Liver (tissue), 9 donors: ENCODE measurements around the gene HIP1. TPM values are rescaled to one million over a fixed set of nuclear protein-coding genes. Genes with fewer than 3 reads are reported as not detected.

Experiments used
- DNase-seq: peaks from one replicate; pipeline ENCODE4 v3.0.0-alpha.2; 2017; ENCODE audit warnings: low spot score
- H3K27ac ChIP-seq, 2 donors: one replicate each; pipeline ENCODE4 v1.7.0; 2013; ENCODE audit warnings: inconsistent platforms in 2 of 2, low read length in 2 of 2, control low read depth in 1 of 2, low read depth in 1 of 2, mild to moderate bottlenecking in 1 of 2
- H3K27me3 ChIP-seq, 4 donors: one replicate each; pipeline versions ENCODE4 v1.6.1 to v1.7.0; 2013; ENCODE audit warnings: low read length in 3 of 4, inconsistent platforms in 1 of 4, mild to moderate bottlenecking in 1 of 4, moderate library complexity in 1 of 4; ENCODE audit not compliant: control insufficient read depth in 4 of 4, insufficient read depth in 4 of 4
- H3K36me3 ChIP-seq, 4 donors: one replicate each; pipeline versions ENCODE4 v1.6.1 to v1.7.0; 2013; ENCODE audit warnings: low read length in 3 of 4, mild to moderate bottlenecking in 3 of 4, low read depth in 1 of 4, moderate library complexity in 1 of 4; ENCODE audit not compliant: control insufficient read depth in 4 of 4, insufficient read depth in 3 of 4
- H3K4me1 ChIP-seq, 4 donors: one replicate each; pipeline versions ENCODE4 v1.6.1 to v1.7.0; 2013; ENCODE audit warnings: low read length in 3 of 4, mild to moderate bottlenecking in 3 of 4, moderate library complexity in 1 of 4; ENCODE audit not compliant: control insufficient read depth in 4 of 4, insufficient read depth in 4 of 4
- H3K4me3 ChIP-seq, 3 donors: one replicate each; pipeline versions ENCODE4 v1.6.1 to v1.7.0; 2013; ENCODE audit warnings: low read length in 3 of 3, control low read depth in 1 of 3, low read depth in 1 of 3, mild to moderate bottlenecking in 1 of 3
- H3K9ac ChIP-seq, 2 donors: one replicate each; pipeline ENCODE4 v1.7.0; 2013; ENCODE audit warnings: low read length in 2 of 2, mild to moderate bottlenecking in 2 of 2, moderate library complexity in 2 of 2, control low read depth in 1 of 2, low read depth in 1 of 2
- H3K9me3 ChIP-seq, 4 donors: one replicate each; pipeline versions ENCODE4 v1.6.1 to v1.7.0; 2013; ENCODE audit warnings: low read length in 3 of 4; ENCODE audit not compliant: control insufficient read depth in 4 of 4
- EGR1 ChIP-seq, 2 donors: IDR thresholded peaks; 2 replicates each; pipeline ENCODE4 v1.6.1; 2016 to 2018; ENCODE audit warnings: antibody characterized with exemption in 2 of 2, low read depth in 2 of 2
- FOXA1 ChIP-seq: IDR thresholded peaks from 2 replicates; pipeline ENCODE4 v1.6.1; 2016; ENCODE audit warnings: antibody characterized with exemption
- FOXA2 ChIP-seq: IDR thresholded peaks from 2 replicates; pipeline ENCODE4 v1.6.1; 2016; ENCODE audit warnings: antibody characterized with exemption
- GABPA ChIP-seq, 2 donors: IDR thresholded peaks in 1 of 2; conservative IDR thresholded peaks in 1 of 2; 2 replicates each; pipeline ENCODE4 v1.6.1; 2016; ENCODE audit warnings: antibody characterized with exemption in 2 of 2, mild to moderate bottlenecking in 1 of 2, moderate library complexity in 1 of 2
- HNF4A ChIP-seq, 2 donors: conservative IDR thresholded peaks; 2 replicates each; pipeline ENCODE4 v1.6.1; 2016; ENCODE audit warnings: antibody characterized with exemption in 2 of 2, mild to moderate bottlenecking in 2 of 2
- HNF4G ChIP-seq: IDR thresholded peaks from 2 replicates; pipeline ENCODE4 v1.6.1; 2016; ENCODE audit warnings: antibody characterized with exemption
- JUND ChIP-seq, 2 donors: IDR thresholded peaks; 2 replicates each; pipeline ENCODE4 v1.6.1; 2016; ENCODE audit warnings: antibody characterized with exemption in 2 of 2
- NR2F2 ChIP-seq: IDR thresholded peaks from 2 replicates; pipeline ENCODE4 v1.6.1; 2016; ENCODE audit warnings: antibody characterized with exemption
- RAD21 ChIP-seq, 2 donors: IDR thresholded peaks; 2 replicates each; pipeline ENCODE4 v1.6.1; 2016; ENCODE audit warnings: antibody characterized with exemption in 2 of 2, mild to moderate bottlenecking in 2 of 2
- RXRA ChIP-seq, 2 donors: IDR thresholded peaks; 2 replicates each; pipeline ENCODE4 v1.6.1; 2017 to 2018; ENCODE audit warnings: antibody characterized with exemption in 2 of 2, mild to moderate bottlenecking in 1 of 2
- SP1 ChIP-seq: IDR thresholded peaks from 2 replicates; pipeline ENCODE4 v1.6.1; 2018; ENCODE audit warnings: antibody characterized with exemption, mild to moderate bottlenecking
- TAF1 ChIP-seq: conservative IDR thresholded peaks from 2 replicates; pipeline ENCODE4 v1.6.1; 2016; ENCODE audit warnings: antibody characterized with exemption, mild to moderate bottlenecking
- YY1 ChIP-seq: IDR thresholded peaks from 2 replicates; pipeline ENCODE4 v1.6.1; 2016; ENCODE audit warnings: antibody characterized with exemption, mild to moderate bottlenecking
- whole genome bisulfite sequencing: extraction: QIAGEN DNeasy Blood & Tissue Kit; methylation state at CpG from one replicate; pipeline ENCODE4 v1.1.7; 2013; 5-methylcytosine and 5-hydroxymethylcytosine counted together
- polyA plus RNA-seq, 2 donors: library from polyadenylated mRNA; stranded (reverse) in 1 of 2; unstranded in 1 of 2; fragments of 200-250 nt in 1 of 2; fragments of >200 nt in 1 of 2; fragmentation: Nextera tagmentation in 1 of 2; extraction: Ambion mirVana in 1 of 2; gene quantifications; one replicate each; pipeline versions ENCODE4 v1.2.1 to v1.2.3, GENCODE V29; 2013 to 2015
- total RNA-seq, 2 donors: library from RNA; depleted of rRNA; stranded (reverse); fragments of >200 nt; gene quantifications; one replicate each; pipeline ENCODE4 v1.2.3, GENCODE V29; 2014
- TF ChIP-seq, protein P1 (sequence below): IDR thresholded peaks from 2 replicates; pipeline ENCODE4 v1.6.1; 2016; ENCODE audit warnings: antibody characterized with exemption, mild to moderate bottlenecking
- TF ChIP-seq, protein P2 (sequence below): IDR thresholded peaks from 2 replicates; pipeline ENCODE4 v1.6.1; 2016; ENCODE audit warnings: antibody characterized with exemption
- TF ChIP-seq, protein P3 (sequence below): IDR thresholded peaks from 2 replicates; pipeline ENCODE4 v1.6.1; 2016; ENCODE audit warnings: antibody characterized with exemption
- TF ChIP-seq, protein P4 (sequence below): fragments of 150-350 bp; IDR thresholded peaks from 2 replicates; pipeline ENCODE4 v1.5.1; 2017; ENCODE audit warnings: improper control_type of control experiment, low read depth, low read length; ENCODE audit not compliant: missing input control
- TF ChIP-seq, protein P5 (sequence below): IDR thresholded peaks from 2 replicates; pipeline ENCODE4 v1.6.1; 2016; ENCODE audit warnings: antibody characterized with exemption
- donor health status: healthy.
- donor health status: healthy.
- donor health status: healthy.
- donor health status: healthy.
- donor health status: healthy.

Gene HIP1
- total and polyA plus RNA-seq, 4 donors: 3.8 to 13.6 (median 7.8) TPM

DNA sequence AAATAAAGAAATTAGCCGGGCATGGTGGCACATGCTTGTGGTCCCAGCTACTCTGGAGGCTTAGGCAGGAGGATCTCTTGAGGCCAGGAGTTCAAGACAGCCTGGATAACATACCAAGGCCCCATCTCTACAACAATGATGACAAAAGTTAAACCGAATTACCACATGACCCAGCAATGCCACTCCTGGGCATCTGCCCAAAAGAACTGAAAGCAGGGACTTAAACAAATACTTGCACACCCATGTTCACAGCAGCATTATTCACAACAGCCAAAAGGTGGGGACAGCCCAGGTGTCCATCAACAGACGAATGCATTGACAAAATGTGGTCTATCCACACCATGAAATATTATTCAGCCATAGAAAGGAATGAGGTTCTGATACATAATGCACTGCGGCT lies 83.9 kb downstream of the HIP1 start:
- H3K27ac ChIP-seq: no peak overlapping the region
- WGBS: 71% methylated on average over 4 of the region's 4 CpGs
- no peaks in the 10 kb centered on the region for H3K36me3 ChIP-seq
- H3K27me3 ChIP-seq: no peaks in the 10 kb centered on the region
- no peak overlapping the region for H3K4me3 ChIP-seq
- no peaks in the 10 kb centered on the region for H3K9me3 ChIP-seq
- no peak overlapping the region for H3K9ac ChIP-seq
- TF ChIP-seq, protein P1, sequence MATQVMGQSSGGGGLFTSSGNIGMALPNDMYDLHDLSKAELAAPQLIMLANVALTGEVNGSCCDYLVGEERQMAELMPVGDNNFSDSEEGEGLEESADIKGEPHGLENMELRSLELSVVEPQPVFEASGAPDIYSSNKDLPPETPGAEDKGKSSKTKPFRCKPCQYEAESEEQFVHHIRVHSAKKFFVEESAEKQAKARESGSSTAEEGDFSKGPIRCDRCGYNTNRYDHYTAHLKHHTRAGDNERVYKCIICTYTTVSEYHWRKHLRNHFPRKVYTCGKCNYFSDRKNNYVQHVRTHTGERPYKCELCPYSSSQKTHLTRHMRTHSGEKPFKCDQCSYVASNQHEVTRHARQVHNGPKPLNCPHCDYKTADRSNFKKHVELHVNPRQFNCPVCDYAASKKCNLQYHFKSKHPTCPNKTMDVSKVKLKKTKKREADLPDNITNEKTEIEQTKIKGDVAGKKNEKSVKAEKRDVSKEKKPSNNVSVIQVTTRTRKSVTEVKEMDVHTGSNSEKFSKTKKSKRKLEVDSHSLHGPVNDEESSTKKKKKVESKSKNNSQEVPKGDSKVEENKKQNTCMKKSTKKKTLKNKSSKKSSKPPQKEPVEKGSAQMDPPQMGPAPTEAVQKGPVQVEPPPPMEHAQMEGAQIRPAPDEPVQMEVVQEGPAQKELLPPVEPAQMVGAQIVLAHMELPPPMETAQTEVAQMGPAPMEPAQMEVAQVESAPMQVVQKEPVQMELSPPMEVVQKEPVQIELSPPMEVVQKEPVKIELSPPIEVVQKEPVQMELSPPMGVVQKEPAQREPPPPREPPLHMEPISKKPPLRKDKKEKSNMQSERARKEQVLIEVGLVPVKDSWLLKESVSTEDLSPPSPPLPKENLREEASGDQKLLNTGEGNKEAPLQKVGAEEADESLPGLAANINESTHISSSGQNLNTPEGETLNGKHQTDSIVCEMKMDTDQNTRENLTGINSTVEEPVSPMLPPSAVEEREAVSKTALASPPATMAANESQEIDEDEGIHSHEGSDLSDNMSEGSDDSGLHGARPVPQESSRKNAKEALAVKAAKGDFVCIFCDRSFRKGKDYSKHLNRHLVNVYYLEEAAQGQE: no peak
- peak; percentile 5 to 35 for TF ChIP-seq RAD21 (IDR thresholded peaks at IDR 0.05)
- H3K4me1 ChIP-seq: peaks cover 0 to 5% (median 4%) of the 10 kb centered on the region in 4 donors
- no peak for DNase-seq

DNA sequence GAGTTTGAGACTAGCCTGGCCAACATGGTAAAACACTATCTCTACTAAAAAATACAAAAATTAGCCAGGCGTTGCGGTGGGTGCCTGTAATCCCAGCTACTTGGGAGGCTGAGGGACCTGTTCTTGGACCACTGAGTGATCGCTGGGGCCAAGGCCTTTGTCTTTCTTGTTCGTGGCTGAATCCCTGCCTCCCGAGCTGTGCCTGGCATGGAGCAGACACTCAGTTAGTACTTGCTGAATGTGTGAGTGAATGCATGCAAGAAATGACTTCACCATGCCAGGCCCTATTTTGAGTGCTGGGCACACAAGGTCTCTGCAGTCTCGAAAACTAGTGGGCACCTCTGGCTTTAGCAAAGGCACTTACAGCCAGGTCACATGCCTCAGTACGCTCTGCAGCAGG lies 85.1 kb downstream of the HIP1 start:
- no peak overlapping the region for H3K9ac ChIP-seq
- DNase-seq: no peak
- H3K9me3 ChIP-seq: no peaks in the 10 kb centered on the region
- no peaks in the 10 kb centered on the region for H3K27me3 ChIP-seq
- H3K27ac ChIP-seq: no peak overlapping the region
- TF ChIP-seq, protein P2, sequence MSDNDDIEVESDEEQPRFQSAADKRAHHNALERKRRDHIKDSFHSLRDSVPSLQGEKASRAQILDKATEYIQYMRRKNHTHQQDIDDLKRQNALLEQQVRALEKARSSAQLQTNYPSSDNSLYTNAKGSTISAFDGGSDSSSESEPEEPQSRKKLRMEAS: no peak
- TF ChIP-seq GABPA (IDR thresholded peaks at IDR 0.05 in 1 of 2, conservative IDR thresholded peaks at IDR 0.05 in 1 of 2) (no peak), FOXA1 (no peak), SP1 (no peak), HNF4A (conservative IDR thresholded peaks at IDR 0.05) (no peak), YY1 (no peak), FOXA2 (no peak), TAF1 (no peak), RAD21 (IDR thresholded peaks at IDR 0.05) (no peak), RXRA (IDR thresholded peaks at IDR 0.05) (no peak), JUND (IDR thresholded peaks at IDR 0.05) (no peak), HNF4G (no peak), NR2F2 (no peak), EGR1 (IDR thresholded peaks at IDR 0.05; ENCODE audit: low read depth in 2 of 2) (no peak)
- TF ChIP-seq, protein P1: no peak
- TF ChIP-seq, protein P3, sequence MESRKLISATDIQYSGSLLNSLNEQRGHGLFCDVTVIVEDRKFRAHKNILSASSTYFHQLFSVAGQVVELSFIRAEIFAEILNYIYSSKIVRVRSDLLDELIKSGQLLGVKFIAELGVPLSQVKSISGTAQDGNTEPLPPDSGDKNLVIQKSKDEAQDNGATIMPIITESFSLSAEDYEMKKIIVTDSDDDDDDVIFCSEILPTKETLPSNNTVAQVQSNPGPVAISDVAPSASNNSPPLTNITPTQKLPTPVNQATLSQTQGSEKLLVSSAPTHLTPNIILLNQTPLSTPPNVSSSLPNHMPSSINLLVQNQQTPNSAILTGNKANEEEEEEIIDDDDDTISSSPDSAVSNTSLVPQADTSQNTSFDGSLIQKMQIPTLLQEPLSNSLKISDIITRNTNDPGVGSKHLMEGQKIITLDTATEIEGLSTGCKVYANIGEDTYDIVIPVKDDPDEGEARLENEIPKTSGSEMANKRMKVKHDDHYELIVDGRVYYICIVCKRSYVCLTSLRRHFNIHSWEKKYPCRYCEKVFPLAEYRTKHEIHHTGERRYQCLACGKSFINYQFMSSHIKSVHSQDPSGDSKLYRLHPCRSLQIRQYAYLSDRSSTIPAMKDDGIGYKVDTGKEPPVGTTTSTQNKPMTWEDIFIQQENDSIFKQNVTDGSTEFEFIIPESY: no peak
- TF ChIP-seq, protein P4, sequence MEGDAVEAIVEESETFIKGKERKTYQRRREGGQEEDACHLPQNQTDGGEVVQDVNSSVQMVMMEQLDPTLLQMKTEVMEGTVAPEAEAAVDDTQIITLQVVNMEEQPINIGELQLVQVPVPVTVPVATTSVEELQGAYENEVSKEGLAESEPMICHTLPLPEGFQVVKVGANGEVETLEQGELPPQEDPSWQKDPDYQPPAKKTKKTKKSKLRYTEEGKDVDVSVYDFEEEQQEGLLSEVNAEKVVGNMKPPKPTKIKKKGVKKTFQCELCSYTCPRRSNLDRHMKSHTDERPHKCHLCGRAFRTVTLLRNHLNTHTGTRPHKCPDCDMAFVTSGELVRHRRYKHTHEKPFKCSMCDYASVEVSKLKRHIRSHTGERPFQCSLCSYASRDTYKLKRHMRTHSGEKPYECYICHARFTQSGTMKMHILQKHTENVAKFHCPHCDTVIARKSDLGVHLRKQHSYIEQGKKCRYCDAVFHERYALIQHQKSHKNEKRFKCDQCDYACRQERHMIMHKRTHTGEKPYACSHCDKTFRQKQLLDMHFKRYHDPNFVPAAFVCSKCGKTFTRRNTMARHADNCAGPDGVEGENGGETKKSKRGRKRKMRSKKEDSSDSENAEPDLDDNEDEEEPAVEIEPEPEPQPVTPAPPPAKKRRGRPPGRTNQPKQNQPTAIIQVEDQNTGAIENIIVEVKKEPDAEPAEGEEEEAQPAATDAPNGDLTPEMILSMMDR: no peak
- TF ChIP-seq, protein P5, sequence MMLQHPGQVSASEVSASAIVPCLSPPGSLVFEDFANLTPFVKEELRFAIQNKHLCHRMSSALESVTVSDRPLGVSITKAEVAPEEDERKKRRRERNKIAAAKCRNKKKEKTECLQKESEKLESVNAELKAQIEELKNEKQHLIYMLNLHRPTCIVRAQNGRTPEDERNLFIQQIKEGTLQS: no peak
- H3K4me1 ChIP-seq: peaks cover 0 to 12% (median 9%) of the 10 kb centered on the region in 4 donors
- H3K4me3 ChIP-seq: no peak overlapping the region
- WGBS: 98% methylated on average over 7 of the region's 7 CpGs
- no peaks in the 10 kb centered on the region for H3K36me3 ChIP-seq
